SJSA1 (cell line): ENCODE results near the gene UBQLN1. TPM values are rescaled to one million over a fixed set of nuclear protein-coding genes. Genes with fewer than 3 reads are reported as not detected.
"Not testable (repeated sequence)": the region's sequence is repeated elsewhere in the genome, so short reads cannot be mapped to it uniquely, and the experiment has no call there.

Experiments used
- DNase-seq, 2 experiments: peaks; one replicate each; pipeline ENCODE4 v3.0.0-alpha.2; 2015 to 2020; ENCODE audit warnings: low spot score in 2 of 2, low read depth in 1 of 2
- H3K27ac ChIP-seq: fragments of 250-450 bp; sonication (Bioruptor Pico); 2 replicates; pipeline ENCODE4 v1.5.1; 2020; ENCODE audit warnings: mild to moderate bottlenecking, moderate library complexity
- H3K27me3 ChIP-seq: fragments of 250-450 bp; sonication (Bioruptor Pico); replicated peaks from 2 replicates; pipeline ENCODE4 v1.5.1; 2020; ENCODE audit warnings: mild to moderate bottlenecking, moderate library complexity
- H3K36me3 ChIP-seq: fragments of 250-450 bp; sonication (Bioruptor Pico); 2 replicates; pipeline ENCODE4 v1.5.1; 2020; ENCODE audit warnings: mild to moderate bottlenecking
- H3K4me1 ChIP-seq: fragments of 250-450 bp; sonication (Bioruptor Pico); replicated peaks from 2 replicates; pipeline ENCODE4 v1.6.1; 2021; ENCODE audit warnings: mild to moderate bottlenecking
- H3K4me3 ChIP-seq: fragments of 250-450 bp; sonication (Bioruptor Pico); 2 replicates; pipeline ENCODE4 v1.5.1; 2020; ENCODE audit warnings: mild to moderate bottlenecking
- H3K9me3 ChIP-seq: fragments of 250-450 bp; sonication (Bioruptor Pico); replicated peaks from 2 replicates; pipeline ENCODE4 v1.5.1; 2020; ENCODE audit warnings: mild to moderate bottlenecking
- total RNA-seq: library from RNA; depleted of rRNA; stranded (reverse); fragments of >200 nt; shearing (Covaris generic); gene quantifications from 2 replicates; pipeline ENCODE4 v1.2.3, GENCODE V29; 2014; rRNA removed

Gene UBQLN1
- total RNA-seq, 1 experiment from 2014 or later, result 107 TPM

GRCh38 chr9:83613298-83613697 is 94.5 kb downstream of the UBQLN1 start:
- H3K4me3 ChIP-seq, DNase-seq, H3K9me3 ChIP-seq, H3K4me1 ChIP-seq, H3K27ac ChIP-seq, H3K36me3 ChIP-seq: not testable (repeated sequence)
- H3K27me3 ChIP-seq, result peaks cover 14% of the 10 kb centered on the region; the same call in 1 of the 2 replicates

Other genes with a start within 250 kb of the UBQLN1 start
- 15.5 and 25.3 TPM in 2 replicates for gene FRMD3, start 169.6 kb downstream of the UBQLN1 start, total RNA-seq
- 2.1 and 2.6 TPM in 2 replicates for gene IDNK, start 84.8 kb downstream of the UBQLN1 start, total RNA-seq
- gene GKAP1, start 109.8 kb upstream of the UBQLN1 start, total RNA-seq, result 0.37 and 19.0 TPM in 2 replicates
- gene KIF27, start 213.5 kb upstream of the UBQLN1 start, total RNA-seq, result 0.34 and 1.2 TPM in 2 replicates